ENCODE measurements around the gene PEX1.
"Not testable (repeated sequence)": the region's sequence is repeated elsewhere in the genome, so short reads cannot be mapped to it uniquely, and the experiment has no call there.

Gene PEX1

GRCh38 chr7:92504563-92504962, 23.8 kb downstream of the PEX1 start:
- DNase-seq (ENCODE audit: low spot score): no peak

DNA sequence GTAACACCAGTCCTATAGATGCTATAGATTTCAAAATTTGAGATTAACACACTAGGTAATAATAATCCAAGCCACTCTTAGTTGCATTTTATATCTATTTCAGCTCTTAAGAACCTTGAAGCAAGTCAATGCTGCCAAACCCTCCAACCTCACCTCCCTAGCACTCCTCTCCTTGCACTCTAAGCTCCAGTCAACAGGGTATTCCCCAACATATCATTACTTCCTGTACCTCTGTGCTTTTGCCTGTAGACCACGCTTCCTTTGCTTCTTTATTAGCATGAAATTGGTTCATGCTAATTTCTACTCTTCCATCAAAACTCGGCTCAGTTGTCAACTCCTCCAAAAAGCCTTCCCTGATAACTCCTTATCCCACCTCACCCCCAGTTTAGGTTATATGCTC, 24.6 kb downstream of the PEX1 start:
- no peak for DNase-seq (ENCODE audit: low spot score)

DNA sequence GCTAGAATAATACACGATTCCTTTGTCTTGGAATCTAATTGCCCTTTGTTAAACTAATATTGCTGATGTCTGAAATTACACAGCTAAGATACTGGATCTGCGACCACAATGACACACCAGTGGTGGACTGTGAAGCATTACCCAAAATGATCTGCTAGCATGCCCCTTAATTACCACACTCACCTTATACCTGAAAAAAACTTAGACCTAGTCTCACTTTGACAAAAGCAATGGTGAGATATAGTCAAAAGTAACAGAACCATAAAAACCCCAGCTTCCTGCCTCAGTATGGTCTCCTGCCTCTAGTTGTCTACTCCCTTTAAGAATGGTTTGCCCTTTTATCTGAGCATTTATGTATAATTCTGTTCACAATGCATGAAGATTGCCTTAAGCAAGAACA, 29.8 kb downstream of the PEX1 start:
- no peak for DNase-seq (ENCODE audit: low spot score)

- no peak for DNase-seq (ENCODE audit: low spot score)
Measured at GRCh38 chr7:92496876-92497275, 31.4 kb downstream of the PEX1 start.

- DNase-seq (ENCODE audit: low spot score): no peak
Measured at GRCh38 chr7:92489634-92490033, 38.7 kb downstream of the PEX1 start.

DNA sequence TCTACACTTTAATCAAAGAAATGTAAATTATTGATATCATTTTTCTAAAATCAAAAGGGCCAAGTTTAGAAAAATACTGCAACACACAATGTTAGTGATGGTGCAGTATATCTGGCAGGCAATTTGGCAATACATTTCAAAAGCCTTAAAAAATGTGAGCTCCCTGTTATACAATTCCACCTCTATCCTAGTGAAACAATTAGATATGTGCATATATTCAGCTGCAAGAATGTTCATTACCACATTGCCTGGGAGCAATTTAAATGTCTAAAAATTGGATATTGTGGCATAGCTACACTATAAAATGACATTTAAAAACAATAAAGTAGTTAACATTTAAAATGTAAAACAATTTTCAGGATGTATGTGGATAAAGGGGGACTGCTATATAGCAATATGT, 40.5 kb downstream of the PEX1 start:
- DNase-seq (ENCODE audit: low spot score): no peak

DNA sequence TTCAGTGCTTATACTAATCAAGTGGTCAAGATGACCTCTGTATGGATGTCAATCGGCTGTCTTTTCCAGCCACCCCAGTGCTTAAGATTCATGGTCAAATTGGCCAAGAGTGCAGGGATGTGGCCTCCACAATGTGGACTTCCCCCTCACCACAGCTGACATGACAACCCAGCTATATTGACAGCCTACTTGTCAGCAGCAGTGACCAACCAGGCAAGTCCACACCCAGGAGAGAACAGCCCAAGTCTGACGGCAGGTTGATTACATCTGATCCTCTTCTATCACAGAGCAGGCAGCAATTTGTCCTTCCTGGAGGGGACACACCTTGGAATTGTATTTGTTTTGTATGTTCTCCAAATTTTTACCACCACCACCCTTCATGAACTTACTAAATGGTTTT, 42.3 kb downstream of the PEX1 start:
- DNase-seq (ENCODE audit: low spot score): no peak

DNA sequence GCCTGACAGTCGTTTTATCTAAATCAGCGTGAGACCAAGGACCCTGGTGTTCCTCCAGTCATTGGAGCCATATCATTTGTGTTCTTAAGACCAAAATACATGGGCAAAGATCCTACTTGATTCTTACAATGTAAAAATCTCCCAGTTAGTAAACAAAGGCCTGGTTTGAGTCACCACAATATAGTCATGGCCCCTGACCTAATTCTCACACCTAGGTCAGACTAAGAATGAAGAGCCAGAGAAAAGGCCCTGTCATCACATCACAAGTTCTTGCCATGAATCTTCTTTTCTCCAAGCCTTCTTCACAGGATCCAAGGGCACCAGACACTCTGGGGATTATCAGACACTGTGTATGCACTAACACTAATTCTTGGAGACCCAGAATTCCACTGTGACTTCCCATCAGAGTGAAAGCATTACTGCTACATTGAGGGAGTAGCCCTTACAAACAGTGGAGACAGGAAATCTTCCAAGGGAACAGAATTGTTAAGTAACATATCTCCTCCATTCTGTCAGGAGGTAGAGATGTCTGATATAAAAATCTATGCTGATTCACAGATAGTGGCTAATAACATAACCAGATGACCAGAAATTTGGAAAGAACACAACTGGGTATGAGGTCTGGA, 42.9 kb downstream of the PEX1 start:
- no peak for DNase-seq (ENCODE audit: low spot score)

GRCh38 chr7:92484226-92484625, 44.1 kb downstream of the PEX1 start:
- DNase-seq (ENCODE audit: low spot score): not testable (repeated sequence)

GRCh38 chr7:92483624-92484023, 44.7 kb downstream of the PEX1 start:
- not testable (repeated sequence) for DNase-seq (ENCODE audit: low spot score)

DNA sequence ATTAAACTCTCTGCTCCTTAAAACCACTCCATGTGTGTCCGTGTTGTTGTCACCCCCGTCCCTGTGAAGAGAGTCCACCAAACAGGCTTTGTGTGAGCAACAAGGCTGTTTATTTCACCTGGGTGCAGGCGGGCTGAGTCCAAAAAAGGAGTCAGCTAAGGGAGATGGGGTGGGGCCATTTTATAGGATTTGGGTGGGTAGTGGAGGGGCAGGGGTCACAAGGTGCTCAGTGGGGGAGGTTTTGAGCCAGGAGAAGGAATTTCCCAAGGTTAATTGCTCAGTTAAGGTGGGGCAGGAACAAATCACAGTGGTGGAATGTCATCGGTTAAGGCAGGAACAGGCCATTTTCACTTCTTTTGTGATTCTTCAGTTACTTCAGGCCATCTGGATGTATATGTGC, 49.2 kb downstream of the PEX1 start:
- not testable (repeated sequence) for DNase-seq (ENCODE audit: low spot score)

- DNase-seq (ENCODE audit: low spot score): no peak
Measured at GRCh38 chr7:92478711-92479110, 49.6 kb downstream of the PEX1 start.

DNA sequence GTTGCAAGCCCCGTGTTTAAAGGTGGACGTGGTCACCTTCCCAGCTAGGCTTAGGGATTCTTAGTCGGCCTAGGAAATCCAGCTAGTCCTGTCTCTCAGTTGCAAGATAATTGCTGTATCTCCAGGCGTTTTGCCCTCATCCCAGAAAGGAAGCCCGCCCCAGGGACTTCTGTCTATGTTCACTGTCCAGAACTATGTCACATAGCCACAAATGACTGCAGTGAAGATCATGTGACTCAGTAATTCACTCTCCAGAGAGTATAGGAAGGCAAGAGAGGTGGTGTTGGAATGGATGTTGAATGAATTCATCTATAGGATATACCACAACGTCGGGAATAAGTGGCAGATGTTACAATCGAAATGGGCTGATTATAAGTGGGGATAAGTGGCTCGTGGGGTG, 50.2 kb downstream of the PEX1 start:
- no peak for DNase-seq (ENCODE audit: low spot score)

GRCh38 chr7:92477681-92478080, 50.6 kb downstream of the PEX1 start, which contains the start of gene ERVW-1:
Gene ERVW-1 (minus strand): TSS chr7:92477946. CDS start chr7:92470381, 7,565 bp downstream.
- not testable (repeated sequence) for DNase-seq (ENCODE audit: low spot score)

GRCh38 chr7:92475851-92476590, 52.3 kb downstream of the PEX1 start:
- DNase-seq (ENCODE audit: low spot score): not testable (repeated sequence)

GRCh38 chr7:92475261-92475770, 53.0 kb downstream of the PEX1 start:
- DNase-seq (ENCODE audit: low spot score): not testable (repeated sequence)

- not testable (repeated sequence) for DNase-seq (ENCODE audit: low spot score)
Measured at GRCh38 chr7:92473989-92474388, 54.3 kb downstream of the PEX1 start.

DNA sequence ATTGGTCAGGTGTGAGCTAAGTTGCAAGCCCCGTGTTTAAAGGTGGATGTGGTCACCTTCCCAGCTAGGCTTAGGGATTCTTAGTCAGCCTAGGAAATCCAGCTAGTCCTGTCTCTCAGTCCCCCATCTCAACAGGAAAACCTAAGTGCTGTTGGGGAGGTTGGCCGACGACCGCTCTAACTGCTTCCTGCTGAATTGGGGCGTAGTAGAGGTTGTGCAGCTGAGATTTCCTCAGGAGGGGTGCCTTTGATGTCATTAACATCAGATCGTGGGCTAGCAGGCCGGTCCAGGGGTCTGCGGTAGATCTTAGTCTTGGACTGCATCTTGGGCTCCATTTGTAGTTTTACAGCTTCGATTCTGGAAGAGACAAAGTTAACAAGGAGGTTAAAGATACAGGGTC, 59.7 kb downstream of the PEX1 start:
- DNase-seq (ENCODE audit: low spot score): not testable (repeated sequence)

DNA sequence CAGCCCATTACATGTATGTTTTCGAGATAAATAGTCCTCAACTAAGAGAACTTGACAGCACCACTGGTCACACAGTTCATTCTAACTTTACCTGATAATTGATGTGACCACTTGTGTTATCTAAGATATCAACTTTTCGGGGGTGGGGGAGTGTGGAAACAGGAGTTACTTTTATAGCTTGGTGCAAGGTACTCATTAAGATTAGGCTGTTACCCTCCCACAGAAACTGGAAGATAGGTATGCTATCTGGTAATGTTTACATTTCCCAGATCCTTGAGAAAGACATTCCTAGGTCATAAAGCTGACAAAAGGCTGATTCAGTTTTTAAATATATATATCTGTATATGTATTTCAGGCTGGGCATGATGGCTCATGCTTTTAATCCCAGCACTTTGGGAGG, 61.6 kb downstream of the PEX1 start:
- DNase-seq (ENCODE audit: low spot score): no peak

DNA sequence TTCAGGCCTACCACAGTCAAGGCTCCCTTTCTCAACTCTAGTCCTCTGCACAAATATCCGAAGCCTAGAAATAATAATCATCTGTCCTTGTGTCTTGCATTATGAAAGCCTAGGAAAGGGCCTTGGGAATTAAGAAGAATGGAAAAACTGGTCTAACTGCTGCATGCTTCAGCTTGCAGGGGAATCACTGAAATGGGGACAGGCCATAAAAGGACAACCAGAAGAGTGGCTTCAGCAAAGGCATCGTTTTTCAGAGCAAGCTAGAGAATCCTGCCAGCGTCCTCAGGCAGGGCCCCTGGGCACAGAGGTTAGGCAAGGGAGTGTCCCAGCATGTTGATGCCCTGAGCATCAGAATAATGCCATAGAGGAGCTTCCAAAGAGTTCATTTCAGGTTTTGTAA, 63.8 kb downstream of the PEX1 start:
- no peak for DNase-seq (ENCODE audit: low spot score)

GRCh38 chr7:92462560-92462959, 65.8 kb downstream of the PEX1 start:
- DNase-seq (ENCODE audit: low spot score): no peak

DNA sequence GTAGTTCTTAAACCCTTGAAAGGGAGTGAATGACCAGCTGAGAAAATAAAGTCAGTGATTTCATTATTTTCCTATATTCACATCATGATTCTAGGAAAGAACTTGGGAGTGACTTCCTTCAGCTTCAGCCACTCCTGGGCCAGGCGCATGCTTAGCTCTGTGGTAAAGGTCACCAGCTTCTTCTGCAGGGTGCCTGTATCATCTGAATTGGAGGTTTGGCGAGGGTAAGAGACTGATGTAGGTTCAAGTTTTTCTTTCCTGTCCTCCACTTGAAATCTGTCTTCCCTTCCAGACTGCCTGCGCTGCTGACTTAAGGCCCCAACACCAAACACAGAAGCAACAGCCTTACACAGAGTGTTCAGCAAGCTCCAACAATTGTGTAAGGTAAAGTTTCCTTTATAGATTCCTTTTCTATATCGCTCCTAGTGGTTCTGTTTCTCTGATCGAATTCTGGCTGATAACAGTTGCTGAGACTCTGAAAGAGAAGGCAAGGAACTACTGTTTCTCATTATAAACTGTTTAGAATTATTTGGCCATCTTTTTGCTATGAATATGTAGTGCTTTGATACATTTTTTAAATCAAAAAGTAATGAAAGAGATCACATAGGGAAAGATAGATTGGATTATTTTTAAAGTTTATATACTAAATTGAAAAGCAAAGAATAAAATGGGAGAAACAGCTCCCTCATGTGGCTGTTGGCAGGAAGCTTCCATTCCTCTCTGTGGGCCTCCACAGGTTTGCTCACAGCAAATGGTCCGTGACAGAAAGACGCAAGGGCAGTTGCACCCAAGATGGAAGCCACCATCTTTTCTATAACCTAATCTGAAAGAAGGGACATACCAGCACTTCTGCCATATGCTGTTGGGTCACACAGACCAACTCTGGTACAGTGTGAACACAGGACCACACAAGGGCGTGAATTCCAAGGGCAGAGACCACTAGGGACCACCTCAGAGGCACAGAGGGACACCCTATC, 67.0 kb downstream of the PEX1 start:
- peak; percentile 71 for DNase-seq (ENCODE audit: low spot score)
